ENCODE results near the gene MRTO4.

MRTO4 gene

GRCh38 chr1:19205845-19206244, 45.8 kb upstream of the MRTO4 start:
- DNase-seq = no peak
- H3K27ac ChIP-seq = no peak overlapping the region
- in situ Hi-C loops (cut with HindIII; ENCODE audit: low pct_ligation_motif_present, low sequenced_read_pairs) = no loop called here
- peaks cover 5% of the 10 kb centered on the region for H3K36me3 ChIP-seq (replicated peaks)
- no peaks in the 10 kb centered on the region for H3K27me3 ChIP-seq (replicated peaks)
- no peak overlapping the region for H3K4me3 ChIP-seq (ENCODE audit: low read depth, low read length)
- no peak for TF ChIP-seq CTCF (IDR thresholded peaks at IDR 0.05; ENCODE audit: low read depth, low read length, missing control alignments)

- in situ Hi-C loops (cut with HindIII; ENCODE audit: low pct_ligation_motif_present, low sequenced_read_pairs) = no loop called here
- no peaks in the 10 kb centered on the region for H3K36me3 ChIP-seq (replicated peaks)
- no peak for TF ChIP-seq CTCF (IDR thresholded peaks at IDR 0.05; ENCODE audit: low read depth, low read length, missing control alignments)
- no peak for DNase-seq
- no peaks in the 10 kb centered on the region for H3K27me3 ChIP-seq (replicated peaks)
- H3K27ac ChIP-seq = no peak overlapping the region
- no peak overlapping the region for H3K4me3 ChIP-seq (ENCODE audit: low read depth, low read length)
Observed at GRCh38 chr1:19206947-19207346, 44.7 kb upstream of the MRTO4 start.

GRCh38 chr1:19208710-19209438, 42.7 kb upstream of the MRTO4 start:
- Histone ChIP-seq H3K27me3 (replicated peaks) (no peaks in the 10 kb centered on the region), H3K4me3 (ENCODE audit: low read depth, low read length) (peak overlapping the region; percentile 94), H3K36me3 (replicated peaks) (no peaks in the 10 kb centered on the region), H3K27ac (peak overlapping the region; percentile 92)
- TF ChIP-seq CTCF (IDR thresholded peaks at IDR 0.05; ENCODE audit: low read depth, low read length, missing control alignments) = no peak
- DNase-seq = no peak
- in situ Hi-C loops (cut with HindIII; ENCODE audit: low pct_ligation_motif_present, low sequenced_read_pairs) = no loop called here

GRCh38 chr1:19209439-19209989, 42.1 kb upstream of the MRTO4 start:
- in situ Hi-C loops (cut with HindIII; ENCODE audit: low pct_ligation_motif_present, low sequenced_read_pairs) = no loop called here
- Histone ChIP-seq H3K36me3 (replicated peaks) (no peaks in the 10 kb centered on the region), H3K27ac (peak overlapping the region; percentile 92), H3K4me3 (ENCODE audit: low read depth, low read length) (peak overlapping the region; percentile 94), H3K27me3 (replicated peaks) (no peaks in the 10 kb centered on the region)
- no peak for TF ChIP-seq CTCF (IDR thresholded peaks at IDR 0.05; ENCODE audit: low read depth, low read length, missing control alignments)
- peak; percentile 41 for DNase-seq

GRCh38 chr1:19209990-19210771, 41.4 kb upstream of the MRTO4 start, which contains the start of gene UBR4:
TSS of gene UBR4 (minus strand) at chr1:19210266. CDS start at chr1:19210248, 18 bp downstream.
- in situ Hi-C loops (cut with HindIII; ENCODE audit: low pct_ligation_motif_present, low sequenced_read_pairs) = no loop called here
- Histone ChIP-seq H3K27ac (peak within 1 kb of the TSS; percentile 92), H3K36me3 (replicated peaks) (no peaks in the 10 kb centered on the region), H3K4me3 (ENCODE audit: low read depth, low read length) (peak within 1 kb of the TSS; percentile 94), H3K27me3 (replicated peaks) (no peaks in the 10 kb centered on the region)
- DNase-seq = peak; percentile 88
- TF ChIP-seq CTCF (IDR thresholded peaks at IDR 0.05; ENCODE audit: low read depth, low read length, missing control alignments) = no peak
